Ishikawa (cell line): ENCODE results near the gene CCT3.

Experiments used
- CEBPB ChIP-seq: IDR thresholded peaks from 2 replicates; pipeline ENCODE4 v1.6.1; 2012
- CREB1 ChIP-seq: IDR thresholded peaks from 2 replicates; pipeline ENCODE4 v1.6.1; 2012; ENCODE audit warnings: low read depth
- EGR1 ChIP-seq: IDR thresholded peaks from 2 replicates; pipeline ENCODE4 v1.6.1; 2012
- EP300 ChIP-seq: IDR thresholded peaks from 2 replicates; pipeline ENCODE4 v1.6.1; 2012; ENCODE audit warnings: borderline replicate concordance
- FOXM1 ChIP-seq: IDR thresholded peaks from 2 replicates; pipeline ENCODE4 v1.6.1; 2012; ENCODE audit warnings: low read depth, borderline replicate concordance
- NFIC ChIP-seq: IDR thresholded peaks from 2 replicates; pipeline ENCODE4 v1.6.1; 2012
- RAD21 ChIP-seq: IDR thresholded peaks from 2 replicates; pipeline ENCODE4 v1.6.1; 2012; ENCODE audit warnings: low read depth
- TAF1 ChIP-seq: IDR thresholded peaks from 2 replicates; pipeline ENCODE4 v1.6.1; 2012; ENCODE audit warnings: low read depth, mild to moderate bottlenecking
- TCF12 ChIP-seq: IDR thresholded peaks from 2 replicates; pipeline ENCODE4 v1.6.1; 2012; ENCODE audit warnings: low read depth
- TEAD4 ChIP-seq: IDR thresholded peaks from 2 replicates; pipeline ENCODE4 v1.6.1; 2012
- USF1 ChIP-seq: IDR thresholded peaks from 2 replicates; pipeline ENCODE4 v1.6.1; 2012
- YY1 ChIP-seq: IDR thresholded peaks from 2 replicates; pipeline ENCODE4 v1.6.1; 2012; ENCODE audit warnings: low read depth
- ZBTB7A ChIP-seq: IDR thresholded peaks from 2 replicates; pipeline ENCODE4 v1.6.1; 2012; ENCODE audit warnings: low read depth
- TF ChIP-seq, protein P1 (sequence below): IDR thresholded peaks from 2 replicates; pipeline ENCODE4 v1.6.1; 2012; ENCODE audit warnings: low read depth, mild to moderate bottlenecking
- TF ChIP-seq, protein P2 (sequence below): IDR thresholded peaks from 2 replicates; pipeline ENCODE4 v1.6.1; 2012

Gene CCT3

DNA sequence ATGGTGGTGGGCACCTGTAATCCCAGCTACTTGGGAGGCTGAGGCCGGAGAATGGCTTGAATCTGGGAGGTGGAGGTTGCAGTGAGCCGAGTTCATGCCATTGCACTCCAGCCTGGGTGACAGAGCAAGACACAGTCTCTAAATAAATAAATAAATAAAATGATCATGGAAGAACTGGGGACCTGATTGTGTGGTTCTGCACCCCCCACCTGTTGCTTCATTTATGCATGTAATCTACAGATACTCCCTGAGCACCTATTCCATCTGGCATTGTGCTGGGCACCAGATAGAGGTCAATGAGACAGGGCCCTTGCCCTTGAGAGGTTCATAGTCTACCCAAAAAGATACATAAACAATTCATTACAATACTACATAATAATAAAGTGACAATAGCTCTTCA, 19.9 kb upstream of the CCT3 start:
- no peak for TF ChIP-seq EP300
- no peak for TF ChIP-seq CEBPB
- TF ChIP-seq TEAD4, result no peak
- no peak for TF ChIP-seq EGR1
- TF ChIP-seq TAF1, result no peak
- no peak for TF ChIP-seq YY1
- TF ChIP-seq, protein P1, sequence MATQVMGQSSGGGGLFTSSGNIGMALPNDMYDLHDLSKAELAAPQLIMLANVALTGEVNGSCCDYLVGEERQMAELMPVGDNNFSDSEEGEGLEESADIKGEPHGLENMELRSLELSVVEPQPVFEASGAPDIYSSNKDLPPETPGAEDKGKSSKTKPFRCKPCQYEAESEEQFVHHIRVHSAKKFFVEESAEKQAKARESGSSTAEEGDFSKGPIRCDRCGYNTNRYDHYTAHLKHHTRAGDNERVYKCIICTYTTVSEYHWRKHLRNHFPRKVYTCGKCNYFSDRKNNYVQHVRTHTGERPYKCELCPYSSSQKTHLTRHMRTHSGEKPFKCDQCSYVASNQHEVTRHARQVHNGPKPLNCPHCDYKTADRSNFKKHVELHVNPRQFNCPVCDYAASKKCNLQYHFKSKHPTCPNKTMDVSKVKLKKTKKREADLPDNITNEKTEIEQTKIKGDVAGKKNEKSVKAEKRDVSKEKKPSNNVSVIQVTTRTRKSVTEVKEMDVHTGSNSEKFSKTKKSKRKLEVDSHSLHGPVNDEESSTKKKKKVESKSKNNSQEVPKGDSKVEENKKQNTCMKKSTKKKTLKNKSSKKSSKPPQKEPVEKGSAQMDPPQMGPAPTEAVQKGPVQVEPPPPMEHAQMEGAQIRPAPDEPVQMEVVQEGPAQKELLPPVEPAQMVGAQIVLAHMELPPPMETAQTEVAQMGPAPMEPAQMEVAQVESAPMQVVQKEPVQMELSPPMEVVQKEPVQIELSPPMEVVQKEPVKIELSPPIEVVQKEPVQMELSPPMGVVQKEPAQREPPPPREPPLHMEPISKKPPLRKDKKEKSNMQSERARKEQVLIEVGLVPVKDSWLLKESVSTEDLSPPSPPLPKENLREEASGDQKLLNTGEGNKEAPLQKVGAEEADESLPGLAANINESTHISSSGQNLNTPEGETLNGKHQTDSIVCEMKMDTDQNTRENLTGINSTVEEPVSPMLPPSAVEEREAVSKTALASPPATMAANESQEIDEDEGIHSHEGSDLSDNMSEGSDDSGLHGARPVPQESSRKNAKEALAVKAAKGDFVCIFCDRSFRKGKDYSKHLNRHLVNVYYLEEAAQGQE, result no peak
- TF ChIP-seq, protein P2, sequence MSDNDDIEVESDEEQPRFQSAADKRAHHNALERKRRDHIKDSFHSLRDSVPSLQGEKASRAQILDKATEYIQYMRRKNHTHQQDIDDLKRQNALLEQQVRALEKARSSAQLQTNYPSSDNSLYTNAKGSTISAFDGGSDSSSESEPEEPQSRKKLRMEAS, result no peak
- no peak for TF ChIP-seq CREB1
- TF ChIP-seq RAD21, result no peak
- TF ChIP-seq USF1, result no peak

GRCh38 chr1:156356875-156357534, 18.9 kb upstream of the CCT3 start:
- TF ChIP-seq, protein P2, result peak; percentile 19; the same call in 1 of the 2 replicates
- TF ChIP-seq EP300 (no peak), ZBTB7A (peak; percentile 78; the same call in 1 of the 2 replicates), NFIC (peak; percentile 33; the same call in 1 of the 2 replicates), RAD21 (peak; percentile 63; the same call in 1 of the 2 replicates)

DNA sequence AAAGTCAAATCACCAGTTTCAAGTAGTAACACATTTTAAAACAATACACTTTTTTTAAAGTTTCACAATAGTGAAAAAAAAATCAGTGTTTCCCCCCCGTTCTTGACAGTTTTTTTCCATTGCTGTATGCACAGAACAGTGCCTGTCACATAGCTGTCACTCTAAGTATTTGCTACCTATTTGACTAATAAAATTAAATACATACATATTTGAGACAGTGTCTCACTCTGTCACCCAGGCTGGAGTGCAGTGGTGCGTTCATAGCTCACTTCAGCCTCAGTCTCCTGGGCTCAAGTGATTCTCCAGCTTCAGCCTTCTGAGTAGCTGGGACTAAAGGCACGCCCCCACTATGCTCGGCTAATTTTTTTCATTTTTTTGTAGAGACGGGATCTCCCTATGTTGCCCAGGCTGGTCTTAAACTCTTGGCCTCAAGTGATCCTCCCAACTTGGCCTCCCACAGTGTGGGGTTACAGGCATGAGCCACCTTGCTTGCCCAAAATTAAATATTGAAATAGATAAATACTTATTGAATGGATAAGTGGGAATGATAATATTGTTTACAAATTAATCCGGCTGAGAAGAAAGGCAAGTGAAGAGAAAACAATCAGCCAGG, 18.3 kb upstream of the CCT3 start:
- TF ChIP-seq CEBPB (no peak), TEAD4 (no peak), TCF12 (no peak), YY1 (no peak), TAF1 (no peak), EGR1 (no peak), NFIC (no peak), RAD21 (no peak)
- TF ChIP-seq, protein P1, result no peak

DNA sequence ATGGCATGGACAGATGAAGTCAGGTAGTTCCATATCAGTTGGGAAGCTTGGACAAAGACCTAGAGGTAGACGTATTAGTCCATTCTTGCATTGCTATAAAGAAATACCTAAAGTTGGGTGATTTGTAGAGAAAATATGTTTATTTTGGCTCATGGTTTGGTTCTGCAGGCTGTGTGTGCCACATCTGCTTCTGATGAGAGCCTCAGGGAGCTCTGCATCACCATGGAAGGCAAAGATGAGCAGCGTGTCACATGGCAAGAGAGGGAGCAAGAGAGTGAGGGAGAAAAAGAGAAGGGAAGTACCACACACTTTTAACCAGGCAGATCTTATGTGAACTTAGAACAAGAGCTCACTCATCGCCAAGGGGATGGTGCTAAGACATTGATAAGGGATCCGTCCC, 9.2 kb upstream of the CCT3 start:
- TF ChIP-seq CEBPB, result no peak
- TF ChIP-seq, protein P1, result no peak
- no peak for TF ChIP-seq USF1

DNA sequence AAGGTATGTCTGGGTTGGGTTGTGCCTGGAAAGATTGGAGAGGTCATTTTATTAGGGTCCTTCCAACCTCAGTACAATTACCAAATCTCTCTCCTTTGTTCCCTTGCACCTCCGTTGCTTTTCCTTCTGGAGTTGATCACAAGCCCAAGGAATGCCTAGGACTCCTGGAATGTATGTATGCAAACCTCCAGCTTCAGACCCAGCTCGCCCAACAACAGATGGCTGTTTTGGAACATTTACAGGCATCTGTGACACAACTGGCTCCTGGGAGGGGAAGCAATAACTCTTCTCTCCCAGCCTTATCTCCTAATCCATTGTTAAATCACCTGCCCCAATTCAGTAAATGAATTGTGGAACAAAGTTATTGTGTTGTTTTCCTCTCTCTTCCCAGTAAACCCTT, 8.5 kb upstream of the CCT3 start:
- no peak for TF ChIP-seq CREB1
- TF ChIP-seq, protein P2, result no peak
- no peak for TF ChIP-seq FOXM1
- TF ChIP-seq EGR1, result no peak
- TF ChIP-seq TAF1, result no peak
- TF ChIP-seq, protein P1, result no peak
- TF ChIP-seq CEBPB, result no peak
- TF ChIP-seq TCF12, result no peak
- TF ChIP-seq USF1, result no peak
- TF ChIP-seq EP300, result no peak
- TF ChIP-seq ZBTB7A, result no peak
- TF ChIP-seq RAD21, result no peak
- no peak for TF ChIP-seq YY1
- TF ChIP-seq TEAD4, result no peak
- TF ChIP-seq NFIC, result no peak
